Fibroblast of lung (primary cell): ENCODE data around the gene RAC3.
A peak's percentile ranks its signal among the peaks of the same experiment; 100 is the strongest.

Experiments
- EZH2 ChIP-seq: IDR thresholded peaks from 2 replicates; pipeline ENCODE4 v1.5.1; 2012; ENCODE audit warnings: low read length, control low read depth, mild to moderate bottlenecking; ENCODE audit errors: missing control alignments
- TF ChIP-seq, protein P1 (sequence below), 2 donors: IDR thresholded peaks in 1 of 2; conservative IDR thresholded peaks in 1 of 2; 1 replicate in 1 of 2; 2 replicates in 1 of 2; pipeline ENCODE4 v1.5.1; 2011 to 2012; ENCODE audit warnings: low read length in 2 of 2, control low read depth in 1 of 2, inconsistent platforms in 1 of 2, low read depth in 1 of 2, mild to moderate bottlenecking in 1 of 2

DNA sequence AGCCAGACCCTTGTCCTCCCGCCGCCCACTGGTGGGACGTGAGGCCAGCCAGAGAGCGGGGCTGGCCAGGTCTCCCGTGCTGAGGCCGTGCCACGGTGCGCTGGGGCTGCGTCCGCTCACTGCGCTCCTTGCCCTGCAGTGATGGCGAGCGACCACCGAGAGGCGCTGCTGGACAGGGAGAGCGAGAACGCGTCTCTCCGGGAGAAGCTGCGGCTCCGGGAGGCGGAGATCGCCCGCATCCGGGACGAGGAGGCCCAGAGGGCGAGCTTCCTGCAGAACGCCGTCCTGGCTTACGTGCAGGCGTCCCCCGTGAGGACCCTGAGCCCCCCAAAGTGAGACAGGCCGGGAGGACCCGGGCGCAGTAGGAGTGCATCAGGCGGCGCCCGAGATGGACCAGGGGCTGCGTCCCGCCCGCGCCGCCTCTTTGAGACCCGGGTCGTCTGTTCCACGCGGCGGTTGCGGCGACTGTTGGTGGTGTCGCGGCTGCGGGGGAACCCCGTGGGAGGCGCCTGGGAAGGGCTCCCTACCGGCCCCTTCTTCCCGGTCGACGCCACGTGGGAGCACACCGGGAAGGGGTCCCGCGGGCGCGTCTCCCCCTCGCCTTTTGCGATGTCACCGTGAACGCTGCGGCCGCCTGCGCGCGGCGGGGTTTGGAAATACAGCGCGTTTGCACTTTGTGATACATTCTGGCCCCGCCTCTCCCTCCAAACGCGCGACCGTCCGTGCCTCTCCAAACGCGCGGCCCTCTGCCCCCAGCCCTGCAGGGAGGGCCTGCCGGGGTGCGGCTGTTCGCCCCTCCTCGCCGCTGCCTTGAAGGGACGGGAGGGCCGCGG lies 792 bp upstream of the RAC3 start:
- TF ChIP-seq, protein P1, sequence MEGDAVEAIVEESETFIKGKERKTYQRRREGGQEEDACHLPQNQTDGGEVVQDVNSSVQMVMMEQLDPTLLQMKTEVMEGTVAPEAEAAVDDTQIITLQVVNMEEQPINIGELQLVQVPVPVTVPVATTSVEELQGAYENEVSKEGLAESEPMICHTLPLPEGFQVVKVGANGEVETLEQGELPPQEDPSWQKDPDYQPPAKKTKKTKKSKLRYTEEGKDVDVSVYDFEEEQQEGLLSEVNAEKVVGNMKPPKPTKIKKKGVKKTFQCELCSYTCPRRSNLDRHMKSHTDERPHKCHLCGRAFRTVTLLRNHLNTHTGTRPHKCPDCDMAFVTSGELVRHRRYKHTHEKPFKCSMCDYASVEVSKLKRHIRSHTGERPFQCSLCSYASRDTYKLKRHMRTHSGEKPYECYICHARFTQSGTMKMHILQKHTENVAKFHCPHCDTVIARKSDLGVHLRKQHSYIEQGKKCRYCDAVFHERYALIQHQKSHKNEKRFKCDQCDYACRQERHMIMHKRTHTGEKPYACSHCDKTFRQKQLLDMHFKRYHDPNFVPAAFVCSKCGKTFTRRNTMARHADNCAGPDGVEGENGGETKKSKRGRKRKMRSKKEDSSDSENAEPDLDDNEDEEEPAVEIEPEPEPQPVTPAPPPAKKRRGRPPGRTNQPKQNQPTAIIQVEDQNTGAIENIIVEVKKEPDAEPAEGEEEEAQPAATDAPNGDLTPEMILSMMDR (conservative IDR thresholded peaks at IDR 0.05 in 1 of 2, IDR thresholded peaks at IDR 0.05 in 1 of 2; ENCODE audit: low read depth in 1 of 2, low read length in 2 of 2), result peak; percentile 34 to 73
- TF ChIP-seq EZH2, result no peak
